HG02623 (cell line): Measurements from ENCODE around the gene KCNJ8.
"Not testable (repeated sequence)": the region's sequence is repeated elsewhere in the genome, so short reads cannot be mapped to it uniquely, and the experiment has no call there.

Experiments used
- ATAC-seq: cut with Tn5 transposase; IDR thresholded peaks from one replicate; pipeline ENCODE4 v1.9.1; 2021; ENCODE audit warnings: moderate library complexity; ENCODE audit not compliant: unreplicated experiment

Gene KCNJ8

GRCh38 chr12:21774358-21775132, at the start of gene KCNJ8:
Gene KCNJ8 (minus strand): TSS chr12:21774706. CDS start chr12:21773616, 1,090 bp downstream.
- no peak for ATAC-seq

- no peak for ATAC-seq
These were observed 49.1 kb upstream of the KCNJ8 start for GRCh38 chr12:21823581-21823980.

- no peak for ATAC-seq
These were observed 45.2 kb upstream of the KCNJ8 start for GRCh38 chr12:21819678-21820077.

GRCh38 chr12:21819236-21819635, 44.7 kb upstream of the KCNJ8 start:
- no peak for ATAC-seq

GRCh38 chr12:21818627-21819026, 44.1 kb upstream of the KCNJ8 start:
- ATAC-seq = no peak

GRCh38 chr12:21815306-21816062, 41.0 kb upstream of the KCNJ8 start:
- no peak for ATAC-seq

GRCh38 chr12:21814814-21815213, 40.3 kb upstream of the KCNJ8 start:
- no peak for ATAC-seq

GRCh38 chr12:21814327-21814726, 39.8 kb upstream of the KCNJ8 start:
- no peak for ATAC-seq

- no peak for ATAC-seq
These were observed 39.2 kb upstream of the KCNJ8 start for GRCh38 chr12:21813751-21814150.

GRCh38 chr12:21813125-21813524, 38.6 kb upstream of the KCNJ8 start:
- ATAC-seq = no peak

GRCh38 chr12:21812340-21812739, 37.8 kb upstream of the KCNJ8 start:
- not testable (repeated sequence) for ATAC-seq

- no peak for ATAC-seq
These were observed 34.6 kb upstream of the KCNJ8 start for GRCh38 chr12:21809100-21809499.

- ATAC-seq = no peak
These were observed 31.7 kb upstream of the KCNJ8 start for GRCh38 chr12:21806255-21806654.

GRCh38 chr12:21801522-21802288, 27.2 kb upstream of the KCNJ8 start:
- ATAC-seq = no peak

- no peak for ATAC-seq
These were observed 25.5 kb upstream of the KCNJ8 start for GRCh38 chr12:21800011-21800410.

- no peak for ATAC-seq
These were observed 23.0 kb upstream of the KCNJ8 start for GRCh38 chr12:21797539-21797938.

GRCh38 chr12:21795648-21796328, 21.3 kb upstream of the KCNJ8 start:
- no peak for ATAC-seq

GRCh38 chr12:21794807-21795595, 20.5 kb upstream of the KCNJ8 start:
- not testable (repeated sequence) for ATAC-seq

GRCh38 chr12:21789687-21790086, 15.2 kb upstream of the KCNJ8 start:
- ATAC-seq = not testable (repeated sequence)
